GM13977 (cell line): Measurements from ENCODE around the gene N4BP2L1.

Source experiments
- DNase-seq: peaks from one replicate; pipeline ENCODE4 v3.0.0; 2012; ENCODE audit warnings: low spot score
- in situ Hi-C: fragments of 300-500 bp; cut with MboI; formaldehyde crosslinking; loops from one replicate; pipeline ENCODE4 v1.12.0; 2022; ENCODE audit warnings: low sequenced_read_pairs, low pct_unique_long_range_greater_than_20kb, mixed read lengths, inconsistent platforms; ENCODE audit not compliant: unreplicated experiment
- TF ChIP-seq, protein P1 (sequence below): IDR thresholded peaks from 2 replicates; pipeline ENCODE4 v1.5.1; 2012; ENCODE audit warnings: mild to moderate bottlenecking, control low read depth; ENCODE audit not compliant: insufficient read depth; ENCODE audit errors: extremely low read depth, missing control alignments

Gene N4BP2L1

DNA sequence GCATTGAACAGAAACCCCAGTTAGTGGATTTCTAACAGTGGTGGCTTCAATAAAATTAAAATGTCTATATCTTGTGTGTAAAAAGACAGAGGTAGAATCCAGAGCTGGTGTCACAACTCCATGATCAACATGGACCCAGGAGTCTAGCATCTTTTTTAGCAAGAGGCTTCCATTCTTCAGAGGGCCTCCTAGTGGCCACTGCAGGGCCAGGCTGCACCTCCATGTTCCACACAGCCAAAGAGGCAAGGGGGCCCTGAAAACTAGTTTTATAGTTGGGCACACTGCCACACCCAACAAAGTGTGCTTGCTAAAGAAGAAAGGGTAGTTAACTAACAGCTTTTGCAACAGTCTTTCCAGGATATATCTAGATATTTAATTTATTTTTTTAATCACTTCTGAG lies 12.9 kb downstream of the N4BP2L1 start:
- in situ Hi-C loops = no loop called here

DNA sequence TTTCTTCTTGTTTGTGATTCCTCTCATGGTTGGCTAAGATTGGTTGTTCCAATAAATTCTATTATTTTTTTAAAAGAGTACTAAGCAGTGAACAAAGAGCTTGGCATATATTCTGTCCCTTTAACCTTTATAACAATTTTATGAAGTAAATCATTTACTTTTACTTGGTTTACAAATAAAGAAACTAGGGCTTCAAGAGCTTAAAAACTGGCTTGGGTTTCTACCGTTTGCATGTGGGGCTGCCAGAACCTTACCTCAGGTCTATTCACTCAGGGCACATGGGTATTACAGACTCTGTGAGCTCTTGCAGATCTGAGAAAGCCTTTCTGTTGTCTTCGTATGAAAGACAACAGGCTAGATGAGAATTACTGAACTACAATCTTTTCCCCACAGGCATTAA lies 13.3 kb downstream of the N4BP2L1 start:
- in situ Hi-C loops = no loop called here
- no peak for DNase-seq
- TF ChIP-seq, protein P1, sequence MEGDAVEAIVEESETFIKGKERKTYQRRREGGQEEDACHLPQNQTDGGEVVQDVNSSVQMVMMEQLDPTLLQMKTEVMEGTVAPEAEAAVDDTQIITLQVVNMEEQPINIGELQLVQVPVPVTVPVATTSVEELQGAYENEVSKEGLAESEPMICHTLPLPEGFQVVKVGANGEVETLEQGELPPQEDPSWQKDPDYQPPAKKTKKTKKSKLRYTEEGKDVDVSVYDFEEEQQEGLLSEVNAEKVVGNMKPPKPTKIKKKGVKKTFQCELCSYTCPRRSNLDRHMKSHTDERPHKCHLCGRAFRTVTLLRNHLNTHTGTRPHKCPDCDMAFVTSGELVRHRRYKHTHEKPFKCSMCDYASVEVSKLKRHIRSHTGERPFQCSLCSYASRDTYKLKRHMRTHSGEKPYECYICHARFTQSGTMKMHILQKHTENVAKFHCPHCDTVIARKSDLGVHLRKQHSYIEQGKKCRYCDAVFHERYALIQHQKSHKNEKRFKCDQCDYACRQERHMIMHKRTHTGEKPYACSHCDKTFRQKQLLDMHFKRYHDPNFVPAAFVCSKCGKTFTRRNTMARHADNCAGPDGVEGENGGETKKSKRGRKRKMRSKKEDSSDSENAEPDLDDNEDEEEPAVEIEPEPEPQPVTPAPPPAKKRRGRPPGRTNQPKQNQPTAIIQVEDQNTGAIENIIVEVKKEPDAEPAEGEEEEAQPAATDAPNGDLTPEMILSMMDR = no peak

More for the DNA sequence above, 12.9 kb downstream of the N4BP2L1 start:
- DNase-seq = no peak
- TF ChIP-seq, protein P1 = peak; percentile 59

DNA sequence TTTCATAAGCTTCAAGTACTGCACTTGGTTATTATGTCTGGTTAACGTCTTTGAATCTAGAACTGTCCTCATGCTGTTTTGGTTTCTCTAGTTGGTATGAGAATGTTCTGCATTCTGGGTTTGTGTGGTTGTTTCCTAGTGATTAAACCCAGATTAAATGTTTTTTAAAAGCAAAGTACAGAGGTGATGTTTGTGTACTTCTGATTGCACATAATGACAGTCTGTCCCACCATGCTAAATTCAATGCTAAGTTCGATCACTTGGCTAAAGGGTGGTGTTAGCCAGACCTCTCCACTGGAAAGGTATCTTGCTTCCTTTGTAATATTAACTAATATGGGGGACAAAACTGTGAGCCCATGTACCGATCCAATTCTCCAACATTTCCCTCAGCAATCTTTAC lies 14.6 kb downstream of the N4BP2L1 start:
- TF ChIP-seq, protein P1 = no peak
- no peak for DNase-seq
- in situ Hi-C loops = no loop called here

DNA sequence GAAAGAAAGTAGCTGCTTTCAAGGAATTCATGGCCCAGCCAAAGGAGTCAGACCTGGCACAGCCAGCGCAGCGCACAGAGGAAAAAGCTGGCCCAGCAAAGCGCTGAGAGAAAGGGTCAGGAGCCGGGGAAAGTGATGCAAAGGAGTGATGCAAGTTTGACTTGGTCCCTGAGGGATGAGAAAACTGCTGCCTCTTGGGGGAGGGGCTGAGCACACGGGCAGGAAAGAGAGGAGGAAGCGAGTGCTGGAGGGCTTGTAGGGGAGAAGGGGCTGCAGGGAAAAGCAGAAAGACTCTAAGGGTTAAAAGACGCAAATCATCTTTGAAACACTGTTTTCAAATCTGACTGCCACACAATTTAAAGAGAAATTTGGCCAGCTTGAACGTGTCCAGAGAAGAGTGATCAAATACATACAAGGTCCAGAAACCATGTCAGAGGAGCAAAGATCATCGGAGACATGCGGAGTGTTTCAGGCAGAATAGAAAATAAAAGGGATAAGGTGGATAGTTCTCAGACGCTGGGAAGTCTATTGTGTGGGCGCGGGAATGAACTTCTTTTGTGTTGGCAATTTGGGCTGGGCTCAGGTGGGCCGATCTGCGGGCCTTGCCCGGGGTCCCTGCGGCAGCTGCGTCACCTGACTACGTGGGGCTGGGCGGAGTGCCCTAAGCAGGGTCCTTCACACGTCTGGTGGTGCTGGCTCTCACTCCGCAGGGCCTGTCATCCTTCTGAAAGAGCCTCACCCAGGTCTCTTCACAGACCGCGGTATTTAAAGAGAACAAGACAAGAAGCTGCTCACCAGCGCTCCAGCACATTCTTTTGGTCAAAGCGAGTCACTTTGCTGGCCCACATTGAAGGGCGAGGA lies 18.1 kb downstream of the N4BP2L1 start:
- no peak for DNase-seq
- in situ Hi-C loops = no loop called here

DNA sequence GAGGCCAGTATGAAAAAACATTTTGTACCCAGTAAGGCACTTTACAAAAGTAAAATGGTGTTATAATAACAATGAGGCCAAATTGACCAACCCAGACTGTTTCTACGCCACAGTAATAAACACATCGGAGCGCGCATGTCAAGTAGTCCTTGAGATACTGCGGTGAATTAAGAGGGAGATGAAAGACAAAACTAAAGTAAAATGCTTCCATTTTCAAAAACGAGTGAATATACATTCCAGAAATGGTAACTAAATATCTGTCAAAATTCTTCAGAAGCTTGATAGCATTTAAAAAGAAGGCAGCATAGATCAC lies 19.0 kb downstream of the N4BP2L1 start:
- no peak for DNase-seq

More for the DNA sequence above, 18.1 kb downstream of the N4BP2L1 start:
- TF ChIP-seq, protein P1 = no peak

DNA sequence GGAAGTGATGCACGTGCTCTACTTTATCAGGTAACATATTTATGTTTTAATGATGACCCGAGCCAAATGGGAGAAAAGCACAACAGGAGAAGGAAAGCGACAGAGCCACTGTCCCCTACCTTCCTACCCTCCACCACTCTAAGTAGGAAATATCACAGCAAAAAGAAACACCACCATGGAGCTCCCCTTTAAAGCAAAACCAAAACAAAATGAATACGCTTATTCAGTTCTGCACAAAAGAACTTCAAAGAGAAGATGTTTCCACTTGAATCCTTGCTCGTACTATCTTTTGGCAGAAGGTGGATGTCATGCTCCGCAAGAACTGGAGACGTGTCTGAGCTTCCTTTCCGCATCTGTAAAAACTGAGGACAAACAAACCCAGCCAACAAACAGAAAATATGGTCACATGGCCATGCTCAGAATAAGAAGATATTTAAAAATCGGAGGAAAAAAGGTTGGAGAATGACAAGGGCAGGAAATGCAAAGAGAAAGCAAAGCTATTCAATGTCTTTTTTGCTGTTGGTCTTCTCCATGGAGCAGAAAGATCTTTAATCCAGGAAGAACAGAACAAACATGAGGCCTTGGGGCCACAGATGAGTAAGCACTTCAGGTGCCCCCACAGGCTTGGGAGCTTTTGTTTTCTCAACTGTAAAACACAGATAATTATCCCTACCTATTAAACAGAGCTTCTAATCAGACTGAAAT lies 19.5 kb downstream of the N4BP2L1 start:
- TF ChIP-seq, protein P1 = no peak
- no peak for DNase-seq
- in situ Hi-C loops = no loop called here

More for the DNA sequence above, 19.0 kb downstream of the N4BP2L1 start:
- TF ChIP-seq, protein P1 = no peak
- in situ Hi-C loops = no loop called here
